ENCODE measurements around the gene USF1.

Gene USF1

DNA sequence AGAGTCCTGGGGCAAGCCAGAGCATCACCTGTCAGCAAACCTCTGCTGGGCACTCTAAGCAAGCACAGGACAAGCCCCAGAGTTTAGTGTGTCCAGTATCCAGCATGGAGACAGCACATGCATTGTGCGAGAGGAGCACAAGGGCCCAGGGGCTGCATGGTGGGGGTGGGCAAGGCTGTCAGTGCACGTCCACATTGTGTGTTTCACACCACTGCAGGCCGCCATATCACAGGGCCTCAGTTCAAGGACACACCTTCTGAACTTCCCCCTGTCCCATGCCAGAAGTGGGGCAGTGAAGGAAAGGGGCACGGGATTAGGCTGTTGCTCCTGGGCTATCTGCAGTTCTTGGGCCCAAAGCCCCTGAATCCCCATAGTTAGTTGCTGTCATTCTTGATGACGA lies 6.2 kb downstream of the USF1 start:
- H3K9me3 ChIP-seq = no peaks in the 10 kb centered on the region
- H3K36me3 ChIP-seq = peaks cover 44% of the 10 kb centered on the region
- TF ChIP-seq, protein P1, sequence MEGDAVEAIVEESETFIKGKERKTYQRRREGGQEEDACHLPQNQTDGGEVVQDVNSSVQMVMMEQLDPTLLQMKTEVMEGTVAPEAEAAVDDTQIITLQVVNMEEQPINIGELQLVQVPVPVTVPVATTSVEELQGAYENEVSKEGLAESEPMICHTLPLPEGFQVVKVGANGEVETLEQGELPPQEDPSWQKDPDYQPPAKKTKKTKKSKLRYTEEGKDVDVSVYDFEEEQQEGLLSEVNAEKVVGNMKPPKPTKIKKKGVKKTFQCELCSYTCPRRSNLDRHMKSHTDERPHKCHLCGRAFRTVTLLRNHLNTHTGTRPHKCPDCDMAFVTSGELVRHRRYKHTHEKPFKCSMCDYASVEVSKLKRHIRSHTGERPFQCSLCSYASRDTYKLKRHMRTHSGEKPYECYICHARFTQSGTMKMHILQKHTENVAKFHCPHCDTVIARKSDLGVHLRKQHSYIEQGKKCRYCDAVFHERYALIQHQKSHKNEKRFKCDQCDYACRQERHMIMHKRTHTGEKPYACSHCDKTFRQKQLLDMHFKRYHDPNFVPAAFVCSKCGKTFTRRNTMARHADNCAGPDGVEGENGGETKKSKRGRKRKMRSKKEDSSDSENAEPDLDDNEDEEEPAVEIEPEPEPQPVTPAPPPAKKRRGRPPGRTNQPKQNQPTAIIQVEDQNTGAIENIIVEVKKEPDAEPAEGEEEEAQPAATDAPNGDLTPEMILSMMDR (IDR thresholded peaks at IDR 0.05) = no peak
- H3K27ac ChIP-seq = peak overlapping the region; percentile 81
- peaks cover 23 to 33% of the 10 kb centered on the region in 2 experiments for H3K4me1 ChIP-seq (ENCODE audit: control insufficient read depth in 1 of 2, insufficient read depth in 1 of 2, low read depth in 1 of 2, low read length in 1 of 2)
- no peaks in the 10 kb centered on the region for H3K27me3 ChIP-seq
- H3K4me3 ChIP-seq (ENCODE audit: low read depth in 1 of 2, low read length in 1 of 2) = peak overlapping the region in 1 of 2 experiments; percentile 88

DNA sequence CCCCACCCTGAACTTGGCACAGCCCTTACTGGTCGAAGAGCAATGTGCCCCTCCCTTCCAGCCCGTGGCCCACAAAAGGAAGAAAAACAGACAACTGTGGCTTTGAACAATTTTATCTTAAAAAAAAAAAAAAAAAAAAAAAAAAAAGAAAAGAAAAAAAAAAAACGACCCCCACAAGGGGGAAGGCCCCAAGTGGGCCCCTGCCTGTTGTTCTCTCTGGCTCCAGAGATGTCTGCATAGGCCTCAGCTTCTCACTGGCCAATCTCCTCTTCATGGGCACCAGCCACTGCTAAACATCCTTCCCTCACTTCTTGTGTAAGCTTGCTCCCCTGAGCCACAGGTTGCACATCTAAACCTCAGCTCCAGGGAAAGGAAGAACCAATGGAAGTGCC lies 6.6 kb downstream of the USF1 start:
- Histone ChIP-seq H3K27me3 (no peaks in the 10 kb centered on the region), H3K27ac (peak overlapping the region; percentile 81), H3K4me1 (ENCODE audit: control insufficient read depth in 1 of 2, insufficient read depth in 1 of 2, low read depth in 1 of 2, low read length in 1 of 2) (peaks cover 20 to 30% of the 10 kb centered on the region in 2 experiments), H3K9me3 (no peaks in the 10 kb centered on the region), H3K36me3 (peaks cover 44% of the 10 kb centered on the region), H3K4me3 (ENCODE audit: low read depth in 1 of 2, low read length in 1 of 2) (peak overlapping the region; percentile 87 to 88)
- TF ChIP-seq, protein P1 (IDR thresholded peaks at IDR 0.05) = no peak

- H3K27me3 ChIP-seq = no peaks in the 10 kb centered on the region
- H3K4me3 ChIP-seq (ENCODE audit: low read depth in 1 of 2, low read length in 1 of 2) = peak within 1 kb of the TSS; percentile 87 to 88
- TF ChIP-seq, protein P1 (IDR thresholded peaks at IDR 0.05) = no peak
- peaks cover 16 to 24% of the 10 kb centered on the region in 2 experiments for H3K4me1 ChIP-seq (ENCODE audit: control insufficient read depth in 1 of 2, insufficient read depth in 1 of 2, low read depth in 1 of 2, low read length in 1 of 2)
- peak within 1 kb of the TSS; percentile 81 for H3K27ac ChIP-seq
- H3K36me3 ChIP-seq = peaks cover 44% of the 10 kb centered on the region
- H3K9me3 ChIP-seq = no peaks in the 10 kb centered on the region
Measured at GRCh38 chr1:161038523-161039153, 7.1 kb downstream of the USF1 start, which contains the start of gene TSTD1. Gene TSTD1, minus strand, starts transcription at chr1:161038964. Its CDS starts 75 bp downstream, at chr1:161038889.

GRCh38 chr1:161037661-161038522 lies 7.9 kb downstream of the USF1 start:
- Histone ChIP-seq H3K36me3 (peaks cover 38% of the 10 kb centered on the region), H3K9me3 (no peaks in the 10 kb centered on the region), H3K4me3 (ENCODE audit: low read depth in 1 of 2, low read length in 1 of 2) (peak overlapping the region; percentile 87 to 88), H3K27ac (peak overlapping the region; percentile 81), H3K4me1 (ENCODE audit: control insufficient read depth in 1 of 2, insufficient read depth in 1 of 2, low read depth in 1 of 2, low read length in 1 of 2) (peaks cover 21 to 27% of the 10 kb centered on the region in 2 experiments), H3K27me3 (no peaks in the 10 kb centered on the region)
- TF ChIP-seq, protein P1 (IDR thresholded peaks at IDR 0.05) = no peak

- Histone ChIP-seq H3K4me1 (ENCODE audit: control insufficient read depth in 1 of 2, insufficient read depth in 1 of 2, low read depth in 1 of 2, low read length in 1 of 2) (peaks cover 30 to 32% of the 10 kb centered on the region in 2 experiments), H3K27ac (no peak overlapping the region)
- TF ChIP-seq, protein P1 (IDR thresholded peaks at IDR 0.05) = no peak
Measured at GRCh38 chr1:161033751-161034150, 12.0 kb downstream of the USF1 start.

More at GRCh38 chr1:161033751-161034150, 12.0 kb downstream of the USF1 start:
- Histone ChIP-seq H3K27me3 (no peaks in the 10 kb centered on the region), H3K36me3 (no peaks in the 10 kb centered on the region), H3K9me3 (no peaks in the 10 kb centered on the region), H3K4me3 (ENCODE audit: low read depth in 1 of 2, low read length in 1 of 2) (no peak overlapping the region)
